Central memory CD4-positive, alpha-beta T cell (primary cell): ENCODE results near the gene PRF1.
"Not testable (repeated sequence)": the region's sequence is repeated elsewhere in the genome, so short reads cannot be mapped to it uniquely, and the experiment has no call there.

Experiments used
- DNase-seq: peaks from one replicate; pipeline ENCODE4 v3.0.0; 2022

Gene PRF1

DNA sequence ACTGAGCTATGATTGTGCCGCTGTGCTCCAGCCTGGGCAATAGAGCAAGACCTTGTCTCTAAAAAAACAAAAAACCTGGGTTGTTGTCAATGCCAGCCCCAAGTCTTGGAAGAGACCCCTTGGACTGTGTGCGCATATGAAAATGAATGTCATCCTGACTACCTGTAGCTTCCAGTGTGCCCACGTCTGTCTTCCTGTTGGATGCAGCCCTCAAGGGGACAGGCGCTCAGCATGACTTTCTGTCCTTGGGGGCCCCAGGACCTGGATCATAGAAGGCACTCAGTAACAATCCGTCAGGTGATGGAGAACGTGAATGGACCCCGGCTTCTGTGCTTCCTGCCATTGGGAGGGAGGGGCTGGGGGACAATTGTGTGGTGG is 9.0 kb downstream of the PRF1 start:
- no peak for DNase-seq

DNA sequence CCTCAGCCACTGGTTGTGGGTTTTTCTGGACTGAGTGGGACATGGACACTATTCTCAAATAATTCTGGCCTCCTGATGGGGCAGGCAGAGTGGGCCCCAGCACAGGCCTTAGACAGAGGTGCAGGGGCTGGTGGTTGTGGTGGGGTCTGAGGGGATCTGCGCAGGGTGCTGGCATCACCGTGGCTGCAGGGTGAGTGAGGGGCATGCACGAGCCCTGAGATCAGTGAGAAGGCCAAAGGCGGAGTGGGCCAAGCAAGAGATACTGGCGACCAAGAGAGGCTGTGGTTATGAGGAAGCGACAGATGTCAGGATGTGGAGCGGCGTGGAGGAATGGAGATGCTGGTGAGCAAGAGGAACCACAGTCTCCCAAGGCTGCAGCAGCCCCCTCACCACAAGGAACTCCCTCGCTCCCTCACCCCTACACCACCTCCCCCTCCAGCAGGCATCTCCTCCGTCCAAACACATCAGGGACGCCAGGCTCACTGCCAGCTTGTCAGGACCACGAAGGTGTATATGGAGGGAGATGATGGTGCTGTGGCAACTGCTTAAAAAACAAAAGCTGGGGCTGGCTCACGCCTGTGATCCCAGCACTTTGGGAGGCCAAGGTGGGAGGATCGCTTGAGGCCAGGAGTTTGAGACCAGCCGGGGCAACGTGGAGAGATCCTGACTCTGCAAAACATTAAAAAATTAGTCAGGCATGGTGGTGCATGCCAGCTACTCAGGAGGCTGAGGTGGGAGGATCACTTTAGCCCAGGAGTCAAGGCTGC is 9.6 kb downstream of the PRF1 start:
- DNase-seq: no peak

DNA sequence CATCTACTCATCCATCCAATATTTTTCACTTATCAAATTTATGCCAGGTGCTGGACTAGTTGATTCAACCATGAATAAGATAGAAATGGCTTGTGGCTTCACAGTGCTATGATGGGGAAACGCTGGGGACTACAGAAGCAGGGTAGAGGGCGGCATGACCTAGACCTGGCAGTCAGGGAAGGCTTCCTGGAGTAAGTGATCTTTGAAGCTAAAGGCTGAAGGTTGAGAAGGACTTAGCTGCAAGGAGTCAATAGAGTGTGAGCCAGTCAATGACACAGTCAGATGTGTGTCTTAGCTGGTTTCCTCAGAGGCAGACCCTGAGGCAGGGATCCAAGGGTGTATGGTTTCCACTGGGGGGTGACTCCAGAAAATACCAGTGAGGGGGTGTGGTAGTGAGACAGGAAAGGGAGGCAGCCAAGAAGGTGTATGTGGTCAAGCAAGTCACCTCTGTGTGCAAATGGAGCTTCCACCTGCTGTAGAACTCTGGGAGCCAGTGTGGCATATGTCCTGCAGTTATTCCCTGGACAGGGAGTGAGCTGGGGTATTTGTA is 10.3 kb downstream of the PRF1 start:
- DNase-seq: no peak

DNA sequence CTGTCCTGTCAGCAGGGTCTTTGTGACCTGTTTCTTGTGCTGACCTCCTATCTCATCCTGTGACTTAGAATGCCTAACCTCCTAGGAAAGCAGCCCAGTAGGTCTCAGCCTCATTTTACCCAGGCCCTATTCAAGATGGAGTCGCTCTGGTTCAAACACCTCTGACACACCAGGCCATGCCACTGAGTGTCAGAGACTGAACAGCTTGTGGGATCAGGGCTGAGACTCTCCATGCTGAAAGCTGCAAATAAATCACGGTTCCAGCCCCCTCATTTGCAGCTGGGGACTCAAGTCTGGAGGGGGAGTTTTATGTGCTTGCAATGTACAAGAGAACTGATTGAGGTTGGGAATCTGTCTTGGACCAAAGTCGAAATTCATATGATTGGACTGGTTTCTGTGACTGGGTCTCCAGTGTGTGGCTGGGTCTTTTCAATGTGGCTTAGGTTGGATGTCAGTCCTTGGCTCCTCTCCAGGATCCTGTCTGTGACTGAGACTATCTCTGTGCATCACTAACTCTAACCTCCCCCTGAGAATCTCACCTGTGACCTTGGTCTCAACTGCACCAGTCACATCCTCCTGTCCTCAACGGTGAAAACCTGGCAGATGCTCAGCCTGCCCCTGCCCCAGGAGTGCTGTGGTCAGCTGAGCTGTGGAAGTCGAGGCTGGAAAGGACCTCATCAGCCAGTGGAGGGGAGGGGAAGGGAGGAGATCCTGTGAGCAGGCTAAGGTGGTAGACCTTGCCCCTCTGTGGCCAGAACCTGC is 11.7 kb downstream of the PRF1 start:
- no peak for DNase-seq

DNA sequence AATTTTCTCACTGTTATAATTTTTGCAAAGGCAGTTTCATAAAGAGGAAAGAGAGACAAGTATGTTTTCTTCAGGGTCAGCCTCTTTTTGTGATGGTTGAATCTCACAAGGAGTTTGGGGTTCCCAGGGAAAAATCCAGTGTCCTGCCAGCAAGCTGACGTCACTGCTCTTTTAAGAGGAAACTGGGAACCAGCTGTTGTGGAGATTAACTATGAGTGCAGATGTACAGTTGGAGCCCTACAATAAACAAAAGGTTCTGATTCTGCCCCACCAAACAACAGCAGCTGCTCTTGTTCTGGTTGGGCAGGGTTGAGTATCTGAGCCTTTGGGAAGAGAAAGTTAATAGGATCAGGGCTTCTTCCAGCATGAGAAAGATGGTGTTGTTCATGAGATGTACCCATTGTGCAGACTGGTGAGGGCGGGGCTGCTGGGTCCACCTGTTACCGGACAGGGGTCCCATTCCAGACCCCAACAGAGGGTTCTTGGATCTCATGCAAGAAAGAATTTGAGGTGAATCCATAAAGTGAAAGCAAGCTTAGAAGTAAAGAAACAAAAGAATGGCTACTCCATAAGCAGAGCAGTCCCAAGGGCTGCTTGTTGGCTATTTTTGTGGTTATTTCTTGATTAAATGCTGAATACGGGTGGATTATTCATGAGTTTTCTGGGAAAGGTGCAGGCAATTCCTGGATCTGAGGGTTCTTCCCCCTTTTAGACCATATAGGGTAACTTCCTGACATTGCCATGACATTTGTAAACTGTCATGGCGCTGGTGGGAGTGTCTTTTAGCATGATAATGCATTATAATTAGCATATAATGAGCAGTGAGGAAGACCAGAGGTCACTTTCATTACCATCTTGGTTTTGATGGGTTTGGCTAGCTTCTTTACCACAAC is 12.5 kb downstream of the PRF1 start:
- no peak for DNase-seq

DNA sequence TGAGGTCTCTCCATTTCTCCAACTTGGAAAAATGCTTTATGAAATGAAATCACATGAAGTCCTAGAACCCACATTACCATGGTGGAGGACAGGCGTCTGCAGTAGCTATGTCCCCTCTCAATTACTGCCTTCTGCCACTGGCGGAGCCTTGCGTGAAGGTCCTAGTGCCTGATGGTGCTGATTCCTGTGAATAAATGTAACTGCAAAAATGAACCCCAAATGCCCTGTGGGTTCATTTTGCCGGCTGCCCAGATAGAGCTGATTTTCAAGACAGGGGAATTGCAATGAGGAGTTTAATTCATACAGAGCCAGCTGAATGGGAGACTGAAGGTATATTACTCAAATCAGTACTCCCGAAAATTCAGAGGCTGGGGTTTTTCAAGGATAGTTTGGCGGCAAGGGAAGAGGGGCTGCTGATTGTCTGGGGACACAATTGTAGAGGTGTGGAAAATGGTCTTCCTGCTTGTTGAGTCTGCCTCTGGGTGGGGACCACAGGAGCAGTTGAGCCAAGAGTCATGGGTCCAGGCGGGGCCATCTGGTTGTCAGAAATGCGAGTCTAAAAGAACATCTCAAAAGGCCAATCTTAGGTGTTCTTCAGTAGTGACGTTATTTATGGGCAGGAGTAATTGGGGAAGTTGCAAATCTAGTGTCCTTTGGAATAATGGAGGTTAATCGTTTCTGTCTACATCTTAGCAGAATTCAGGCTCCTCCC is 13.5 kb downstream of the PRF1 start:
- DNase-seq: no peak

DNA sequence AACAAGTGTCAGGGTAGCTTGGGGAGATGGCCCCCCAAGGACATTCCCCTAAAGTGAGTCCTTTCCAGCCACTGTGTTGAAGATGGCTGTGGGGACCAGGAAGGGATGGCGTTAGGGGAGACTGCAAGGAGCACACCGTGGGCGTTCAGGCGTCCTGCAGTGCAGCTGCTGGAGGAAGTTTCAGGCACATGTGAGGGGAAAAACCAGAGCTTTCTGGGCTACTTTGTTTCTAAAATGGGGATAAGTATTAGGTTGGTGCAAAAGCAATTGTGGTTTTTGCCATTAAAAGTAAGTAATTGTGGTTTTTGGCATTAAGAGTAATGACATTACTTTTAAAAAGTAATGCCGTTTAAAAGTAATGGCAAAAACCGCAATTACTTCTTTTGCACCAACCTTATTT is 14.3 kb downstream of the PRF1 start:
- no peak for DNase-seq

DNA sequence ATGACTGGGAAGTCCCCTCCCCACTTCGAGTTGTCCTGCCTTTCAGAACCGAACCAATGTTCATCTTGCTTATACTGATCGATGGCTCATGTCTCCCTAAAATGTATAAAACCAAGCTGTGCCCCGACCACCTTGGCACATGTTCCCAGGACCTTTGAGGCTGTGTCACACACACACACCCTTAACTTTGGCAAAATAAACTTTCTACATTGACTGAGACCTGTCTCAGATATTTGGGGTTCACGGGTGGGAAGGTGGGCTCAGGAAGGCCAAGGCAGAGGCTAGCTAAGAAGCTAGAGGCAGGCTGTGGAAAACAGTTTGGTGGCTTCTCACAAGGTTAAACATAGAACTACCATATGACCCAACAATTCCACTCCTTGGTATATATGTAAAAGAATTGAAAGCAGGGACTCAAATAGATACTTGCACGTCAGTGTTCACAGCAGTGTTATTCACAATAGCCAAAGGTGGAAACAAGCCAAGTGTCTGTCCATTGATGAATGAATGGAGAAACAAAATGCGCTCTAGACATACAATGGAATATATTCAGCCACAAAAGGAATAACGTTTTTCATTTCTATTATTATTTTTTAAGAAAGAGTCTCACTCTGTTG is 15.4 kb downstream of the PRF1 start:
- no peak for DNase-seq

DNA sequence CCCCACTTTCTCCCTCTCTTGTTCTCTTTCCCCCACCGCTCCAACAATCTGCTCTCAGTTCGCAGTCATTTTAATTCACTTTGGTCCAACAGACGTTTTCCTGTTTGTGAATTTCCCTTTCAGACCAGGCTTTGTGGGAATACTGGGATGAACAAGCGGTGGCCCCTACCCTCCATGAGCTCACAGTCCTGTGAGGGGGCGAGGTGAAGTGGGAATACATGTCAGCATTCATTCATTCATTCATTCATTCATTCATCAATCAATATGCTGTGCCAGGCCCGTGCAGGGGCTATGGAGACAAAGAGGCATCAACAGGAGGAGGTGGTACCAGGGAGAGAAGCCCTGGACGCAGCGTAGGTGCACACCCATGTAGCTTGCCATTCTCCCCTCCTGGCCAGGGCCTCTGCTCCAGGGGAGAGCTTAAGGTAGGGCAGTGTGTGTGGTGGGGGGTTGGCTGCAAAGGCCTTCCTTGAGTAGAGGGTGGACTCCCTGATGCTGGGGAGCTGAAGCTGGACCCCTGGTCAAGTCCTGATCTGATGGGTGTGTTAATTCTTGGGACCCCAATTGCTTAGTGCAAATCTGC is 16.1 kb downstream of the PRF1 start:
- no peak for DNase-seq

DNA sequence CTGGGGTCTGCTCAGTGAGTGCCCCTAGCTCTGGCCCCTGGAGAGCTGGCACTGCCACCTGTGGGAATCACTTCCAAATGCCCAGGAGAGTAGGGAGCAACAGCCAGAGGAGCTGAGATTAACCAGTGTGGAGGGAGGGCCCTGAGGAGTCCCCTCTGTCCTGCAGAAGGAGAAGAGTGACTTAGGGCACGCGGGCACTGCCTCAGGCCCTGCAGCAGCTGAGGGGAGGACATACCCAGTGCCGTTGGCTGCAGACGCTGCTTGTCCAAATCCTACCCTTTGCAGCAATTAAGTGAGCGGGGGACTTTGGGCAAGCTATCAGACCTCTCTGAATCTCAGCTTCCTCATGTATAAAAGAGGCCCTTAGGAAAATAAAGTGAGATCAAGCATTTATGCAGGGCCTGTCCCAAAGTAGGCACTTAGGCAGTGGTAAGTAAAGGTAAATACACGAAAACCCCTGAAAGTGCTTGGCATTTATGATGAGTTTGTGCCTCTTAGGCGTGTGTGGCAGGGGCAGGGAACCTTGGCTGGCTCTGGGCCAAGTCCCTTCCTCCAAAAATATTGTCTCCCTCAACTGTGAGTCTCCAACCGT is 16.9 kb downstream of the PRF1 start:
- DNase-seq: no peak

DNA sequence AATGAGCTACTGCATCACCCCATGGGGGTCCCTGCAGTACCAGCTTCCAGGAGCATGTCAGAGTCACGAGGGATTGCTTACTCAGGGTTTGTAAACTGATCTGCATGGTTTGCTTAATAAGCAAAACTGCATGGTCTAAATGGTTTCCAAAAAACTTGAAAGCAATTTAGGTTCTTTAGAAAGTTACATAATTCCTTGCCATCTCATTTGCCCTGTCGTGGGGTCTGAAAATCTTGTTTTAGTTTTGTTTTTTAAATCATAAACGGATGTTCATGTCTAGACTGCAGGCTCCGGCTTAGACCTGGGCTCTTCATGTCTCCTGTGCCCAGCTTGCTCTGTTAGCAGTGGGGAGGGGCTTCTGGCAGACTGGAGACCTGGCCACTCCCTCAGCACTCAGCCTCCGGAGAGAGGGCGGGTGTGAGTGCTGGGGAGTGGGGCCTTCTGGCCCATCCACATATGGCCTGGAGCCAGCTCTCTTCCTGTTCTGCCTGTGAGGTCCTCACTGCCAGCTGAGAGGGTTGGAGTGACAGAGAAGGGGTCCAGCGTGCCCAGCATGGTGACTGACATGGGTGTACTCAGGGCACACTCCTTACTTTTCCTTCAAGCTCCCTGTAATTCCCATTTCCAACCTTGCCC is 17.5 kb downstream of the PRF1 start:
- DNase-seq: no peak

DNA sequence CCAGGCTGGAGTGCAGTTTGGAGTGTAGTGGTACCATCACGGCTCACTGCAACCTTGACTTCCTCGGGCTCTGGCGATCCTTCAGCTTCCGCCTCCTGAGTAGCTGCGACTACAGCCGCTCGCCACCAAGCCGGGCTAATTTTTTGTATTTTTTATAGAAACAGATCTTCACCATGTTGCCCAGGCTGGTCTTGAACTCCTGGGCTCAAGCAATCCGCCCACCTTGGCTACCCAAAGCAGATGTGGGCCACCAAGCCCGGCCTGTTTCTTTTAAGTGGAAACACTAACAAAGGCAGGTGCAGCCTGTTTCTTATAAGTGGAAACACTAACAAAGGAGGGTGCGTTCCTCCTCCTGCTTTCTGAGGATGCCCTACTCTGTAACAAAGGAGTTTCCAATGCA is 18.2 kb downstream of the PRF1 start:
- no peak for DNase-seq

DNA sequence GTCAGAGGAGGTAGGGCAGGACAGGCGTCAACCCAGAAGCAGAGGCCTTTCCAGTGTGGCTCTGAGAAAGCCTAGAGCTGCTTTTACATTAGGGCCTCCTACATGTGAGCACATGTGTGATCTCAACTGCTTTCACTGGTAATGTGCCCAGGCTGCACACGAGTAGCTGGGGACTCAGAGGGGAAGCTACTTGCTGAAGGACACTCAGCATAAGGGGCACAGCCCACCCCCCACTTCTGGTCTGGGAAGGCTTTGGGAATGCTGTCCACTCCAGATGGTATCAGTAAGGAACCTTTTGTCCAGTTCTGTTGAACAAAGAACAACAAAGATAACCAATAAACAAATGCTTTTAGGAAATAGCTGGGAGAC is 18.9 kb downstream of the PRF1 start:
- no peak for DNase-seq

DNA sequence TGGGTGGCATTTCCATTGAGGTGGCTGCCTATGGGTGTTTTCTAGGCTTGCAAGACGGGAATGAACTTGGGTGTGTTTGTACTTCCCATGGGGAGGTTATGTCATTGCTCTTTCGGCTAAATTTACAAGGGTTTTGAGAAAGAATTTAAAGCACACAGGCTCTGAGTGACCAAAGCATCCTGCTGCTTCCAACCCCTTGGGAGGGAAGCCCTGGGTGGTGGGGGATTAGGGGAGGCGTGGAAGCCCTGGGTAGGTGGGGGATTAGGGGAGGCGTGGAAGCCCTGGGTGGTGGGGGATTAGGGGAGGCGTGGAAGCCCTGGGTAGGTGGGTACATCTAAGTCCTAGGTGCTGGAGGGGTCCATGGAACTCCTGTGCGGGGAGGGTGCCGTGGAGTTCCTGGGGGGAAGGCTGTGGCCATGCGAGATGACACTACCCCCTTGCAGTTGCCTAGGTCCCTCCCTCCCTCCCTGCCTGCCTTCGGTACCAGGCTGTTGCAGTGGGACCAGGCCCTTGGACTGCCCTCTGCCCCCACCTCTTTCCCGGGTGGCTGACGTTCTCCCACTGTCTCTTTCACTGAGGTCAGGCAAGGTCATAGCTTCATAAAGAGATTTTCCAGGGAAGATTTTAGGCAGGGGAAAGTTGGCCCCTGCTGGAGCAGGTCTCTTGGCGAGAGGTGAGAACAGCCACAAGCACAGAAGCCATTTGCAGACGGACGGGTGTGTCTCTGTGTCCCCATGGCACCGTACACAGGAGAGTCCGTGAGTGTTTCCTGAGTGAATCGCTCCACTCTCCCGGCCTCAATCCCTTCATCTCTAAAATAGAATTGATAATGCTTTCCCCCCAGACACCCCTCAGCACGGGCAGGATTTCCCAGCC is 19.5 kb downstream of the PRF1 start:
- DNase-seq: no peak

DNA sequence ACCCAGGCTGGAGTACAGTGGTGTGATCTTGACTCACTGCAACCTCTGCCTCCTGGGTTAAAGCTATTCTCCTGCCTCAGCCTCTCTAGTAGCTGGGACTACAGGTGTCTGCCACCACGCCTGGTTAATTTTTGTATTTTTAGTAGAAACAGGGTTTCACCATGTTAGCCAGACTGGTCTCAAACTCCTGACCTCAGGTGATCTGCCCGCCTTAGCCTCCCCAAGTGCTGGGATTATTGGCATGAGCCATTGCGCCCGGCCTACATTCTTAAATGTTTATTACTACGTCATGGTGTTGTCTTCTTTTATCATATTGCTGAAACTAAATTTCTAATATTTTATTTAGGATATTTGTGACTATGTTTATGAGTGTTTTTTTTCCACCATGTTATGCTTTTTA is 21.4 kb downstream of the PRF1 start:
- DNase-seq: not testable (repeated sequence)

DNA sequence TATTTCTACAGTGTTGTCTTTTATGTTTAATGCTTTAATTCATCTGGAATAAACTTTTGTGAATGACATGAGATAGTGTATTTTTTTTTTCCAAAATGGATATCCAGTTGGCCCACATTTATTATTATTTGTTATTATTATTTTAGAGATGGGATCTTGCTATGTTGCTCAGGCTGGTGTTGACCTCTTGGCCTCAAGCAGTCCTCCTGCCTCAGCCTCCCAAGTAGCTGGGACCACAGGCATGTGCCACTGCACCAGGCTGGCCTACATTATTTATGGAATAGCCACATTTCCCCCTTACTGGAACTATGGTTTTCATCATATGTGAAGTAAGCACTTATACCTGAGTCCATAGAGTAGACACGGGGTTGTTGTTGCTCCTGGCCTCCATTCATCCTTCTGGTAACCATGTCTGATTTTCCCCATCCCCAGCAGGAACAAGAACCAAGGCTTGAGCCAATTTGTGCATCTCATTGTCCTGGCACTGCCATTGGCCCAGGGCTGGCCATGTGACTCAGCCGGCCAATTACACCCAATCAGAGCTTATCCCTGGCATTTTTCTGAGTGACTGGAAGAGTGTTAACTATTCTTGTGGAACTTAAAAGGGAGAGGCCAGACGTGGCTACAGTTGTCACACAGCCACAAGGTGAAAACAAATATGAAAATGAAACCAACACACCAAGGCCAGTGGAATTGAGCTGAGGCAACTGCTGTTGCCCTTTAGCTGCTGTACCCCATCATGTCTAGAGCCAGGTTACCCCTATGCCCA is 23.1 kb downstream of the PRF1 start:
- DNase-seq: no peak

DNA sequence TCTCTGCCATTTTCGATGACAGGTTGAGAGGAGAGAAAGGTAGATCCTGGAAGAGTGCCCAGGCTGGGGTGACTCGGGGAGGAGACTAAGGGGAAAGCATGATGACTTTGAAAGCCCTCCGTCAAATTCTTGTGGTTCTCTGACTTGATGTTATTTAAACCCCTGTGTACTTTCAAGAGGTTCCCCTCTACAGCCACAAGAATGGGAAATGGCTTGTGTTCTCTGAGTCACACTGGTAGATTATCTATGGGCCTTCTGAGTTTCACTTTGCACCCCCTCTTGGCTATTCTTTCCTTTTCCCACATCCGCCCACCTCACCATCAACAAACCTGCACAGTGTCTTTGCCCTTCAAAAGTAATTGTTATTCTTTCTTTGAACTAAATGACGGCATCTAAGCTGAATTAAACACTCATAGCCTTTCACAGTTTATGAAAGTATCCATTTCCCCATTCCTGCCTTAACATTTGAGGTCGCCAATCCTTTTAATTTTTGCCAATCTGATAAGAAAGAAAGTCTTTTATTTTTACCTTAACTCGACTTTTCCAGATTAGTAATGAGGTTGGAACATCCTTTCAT is 24.1 kb downstream of the PRF1 start:
- peak; percentile 73 for DNase-seq

DNA sequence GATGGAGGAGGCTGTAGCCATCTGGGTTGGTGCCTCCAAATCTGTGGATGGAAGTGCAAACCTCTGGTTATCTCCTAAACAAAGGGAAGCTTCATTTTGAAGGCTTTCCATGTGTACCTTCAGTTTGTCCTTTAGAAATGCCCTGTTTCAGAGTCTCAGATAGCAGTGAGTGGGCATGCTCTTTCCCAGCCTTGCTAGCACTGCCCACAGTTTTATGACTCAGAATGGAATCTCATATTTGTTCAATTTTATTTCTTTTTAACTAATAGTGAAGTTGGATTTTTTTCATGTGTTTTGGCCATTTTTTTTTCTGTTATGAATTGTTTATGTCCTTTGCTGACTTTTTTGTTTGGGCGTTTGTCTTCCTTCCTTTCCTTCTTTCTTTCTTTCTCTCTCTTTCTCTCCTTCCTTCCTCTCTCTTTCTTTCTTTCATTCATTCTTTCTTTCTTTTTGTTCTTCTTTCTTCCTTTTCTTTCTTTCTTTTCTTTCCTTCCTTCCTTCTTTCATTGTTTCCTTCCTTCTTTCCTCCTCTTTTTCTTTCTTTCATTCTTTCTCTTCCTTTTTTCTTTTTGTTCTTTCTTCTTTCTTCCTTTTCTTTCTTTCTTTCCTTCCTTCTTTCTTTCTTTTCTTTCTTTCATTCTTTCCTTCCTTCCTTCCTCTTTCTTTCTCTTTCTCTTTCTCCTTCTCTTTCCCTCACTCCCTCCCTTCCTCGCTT is 25.6 kb downstream of the PRF1 start:
- no peak for DNase-seq
